GM12872 (cell line): ENCODE results near the gene CAMK1.

Source experiments
- CTCF ChIP-seq: IDR thresholded peaks from 3 replicates; pipeline ENCODE4 v1.5.1; 2011; ENCODE audit warnings: low read depth, mild to moderate bottlenecking, low read length, moderate library complexity; ENCODE audit not compliant: insufficient read depth

CAMK1 gene

GRCh38 chr3:9783954-9784353 lies 14.2 kb upstream of the CAMK1 start:
- TF ChIP-seq CTCF = no peak

GRCh38 chr3:9782770-9783169 lies 13.0 kb upstream of the CAMK1 start:
- peak; percentile 30; the same call in 1 of the 3 replicates for TF ChIP-seq CTCF

GRCh38 chr3:9781978-9782603 lies 12.3 kb upstream of the CAMK1 start:
- TF ChIP-seq CTCF = no peak

GRCh38 chr3:9781551-9781950 lies 11.8 kb upstream of the CAMK1 start:
- no peak for TF ChIP-seq CTCF

- no peak for TF ChIP-seq CTCF
Observed at GRCh38 chr3:9780910-9781309, 11.2 kb upstream of the CAMK1 start.

GRCh38 chr3:9780458-9780812 lies 10.7 kb upstream of the CAMK1 start:
- TF ChIP-seq CTCF = no peak

GRCh38 chr3:9779721-9780457 lies 10.1 kb upstream of the CAMK1 start:
- no peak for TF ChIP-seq CTCF
